DOHH2 (cell line): ENCODE results near the gene COPS8.

Experiments used
- H3F3A ChIP-seq: fragments of 200-600 bp; sonication (generic), shearing (Covaris generic); 2 replicates; pipeline ENCODE4 v1.6.0; 2016; ENCODE audit warnings: antibody characterized with exemption, mild to moderate bottlenecking; ENCODE audit not compliant: control insufficient read depth, insufficient read depth
- H3K27ac ChIP-seq: fragments of 200-600 bp; sonication (generic); 2 replicates; pipeline ENCODE4 v1.5.1; 2014; ENCODE audit warnings: low read depth, mild to moderate bottlenecking, low read length, moderate library complexity
- H3K27me3 ChIP-seq: fragments of 200-600 bp; sonication (generic); 2 replicates; pipeline ENCODE4 v1.6.1; 2014; ENCODE audit warnings: mild to moderate bottlenecking, low read length, mixed read lengths; ENCODE audit not compliant: control insufficient read depth
- H3K36me3 ChIP-seq: fragments of 200-600 bp; sonication (generic); 2 replicates; pipeline ENCODE4 v1.6.1; 2014; ENCODE audit warnings: mild to moderate bottlenecking, low read length, moderate library complexity, mixed read lengths; ENCODE audit not compliant: control insufficient read depth
- H3K4me1 ChIP-seq: fragments of 200-600 bp; sonication (generic); 2 replicates; pipeline ENCODE4 v1.6.1; 2014; ENCODE audit warnings: mild to moderate bottlenecking, low read length, mixed read lengths; ENCODE audit not compliant: control insufficient read depth
- H3K4me2 ChIP-seq: fragments of 200-600 bp; sonication (generic); 2 replicates; pipeline ENCODE4 v1.6.0; 2014; ENCODE audit warnings: mild to moderate bottlenecking, low read length, moderate library complexity
- H3K4me3 ChIP-seq: fragments of 200-600 bp; sonication (generic); 2 replicates; pipeline ENCODE4 v1.5.1; 2014; ENCODE audit warnings: mild to moderate bottlenecking, low read length, mixed read lengths
- H3K79me2 ChIP-seq: fragments of 200-600 bp; sonication (generic); 2 replicates; pipeline ENCODE4 v1.6.1; 2014; ENCODE audit warnings: mild to moderate bottlenecking, low read length, mixed read lengths; ENCODE audit not compliant: control insufficient read depth
- H3K9me2 ChIP-seq: fragments of 200-600 bp; sonication (generic); replicated peaks from 2 replicates; pipeline ENCODE4 v1.6.1; 2014; ENCODE audit warnings: mild to moderate bottlenecking, low read length, mixed read lengths; ENCODE audit not compliant: control insufficient read depth
- H3K9me3 ChIP-seq: fragments of 200-600 bp; sonication (generic); 2 replicates; pipeline ENCODE4 v1.6.1; 2014; ENCODE audit warnings: antibody characterized with exemption, low read length, mixed read lengths; ENCODE audit not compliant: control insufficient read depth, insufficient read depth
- H4K20me1 ChIP-seq: fragments of 200-600 bp; sonication (generic); 2 replicates; pipeline ENCODE4 v1.6.0; 2014; ENCODE audit warnings: low read depth, mild to moderate bottlenecking, antibody characterized with exemption, low read length, moderate library complexity; ENCODE audit not compliant: control insufficient read depth, insufficient read depth
- EZH2phosphoT487 ChIP-seq: fragments of 200-600 bp; sonication (generic); IDR thresholded peaks from 2 replicates; pipeline ENCODE4 v1.6.1; 2017; ENCODE audit warnings: borderline replicate concordance, mild to moderate bottlenecking, antibody characterized with exemption, low read length, moderate library complexity, mixed read lengths
- TF ChIP-seq, protein P1 (sequence below): fragments of 200-600 bp; sonication (generic); IDR thresholded peaks from one replicate; pipeline ENCODE4 v1.5.1; 2014; ENCODE audit warnings: antibody characterized with exemption, mild to moderate bottlenecking, low read depth, low read length; ENCODE audit not compliant: poor library complexity, severe bottlenecking

Gene COPS8

DNA sequence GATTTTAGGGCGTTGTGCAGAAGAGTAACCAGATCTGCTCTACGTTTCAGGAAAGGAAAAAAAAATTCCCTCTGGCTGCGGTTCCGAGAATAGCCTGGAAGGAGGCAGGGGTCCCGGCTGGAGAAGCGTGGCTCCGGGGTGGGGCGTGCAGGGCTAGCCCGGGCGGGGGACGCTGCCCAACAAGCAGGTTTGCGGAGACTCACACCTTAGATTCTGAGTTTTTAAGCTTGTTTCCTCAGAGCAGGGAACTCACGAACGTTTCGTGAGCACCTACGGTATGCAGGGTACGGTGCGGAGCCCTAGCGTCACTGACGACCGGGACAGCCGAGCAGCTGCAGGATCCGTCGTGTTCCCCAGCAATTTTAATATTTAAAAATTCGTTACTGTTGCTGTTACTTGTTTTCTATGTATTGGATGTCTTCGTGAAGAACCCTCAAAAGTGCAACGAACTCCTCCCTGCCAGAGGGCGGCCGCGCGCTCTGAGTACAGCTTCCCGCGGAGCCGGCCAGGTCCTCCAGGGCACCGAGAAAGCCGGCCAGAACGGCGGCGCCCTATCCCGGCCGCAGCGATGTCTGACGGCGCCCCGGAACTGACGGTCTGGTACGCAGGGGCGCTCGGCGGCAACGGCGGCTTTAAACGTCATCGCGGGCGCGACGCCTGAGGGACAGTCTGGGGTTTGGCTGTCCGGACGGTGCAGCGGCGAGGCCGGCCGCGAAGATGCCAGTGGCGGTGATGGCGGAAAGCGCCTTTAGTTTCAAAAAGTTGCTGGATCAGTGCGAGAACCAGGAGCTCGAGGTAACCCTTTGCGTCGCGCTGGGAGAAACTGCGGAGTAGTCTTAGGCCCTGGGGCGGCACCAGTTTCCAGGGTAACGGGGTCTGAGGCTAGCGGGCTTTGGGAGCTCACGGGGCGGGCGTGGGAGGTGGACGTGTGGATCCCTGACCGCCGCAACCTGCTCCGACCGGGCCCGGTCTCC is at the start of gene COPS8:
Gene COPS8 (plus strand): TSS at position 642 of the 974 bp plus-strand sequence. CDS start 76 bp downstream, at position 718.
- peak within 1 kb of the TSS; percentile 85 for H3K4me2 ChIP-seq
- peaks cover 58% of the 10 kb centered on the region for H3K79me2 ChIP-seq
- H3K27ac ChIP-seq: peak within 1 kb of the TSS; percentile 74
- no peaks in the 10 kb centered on the region for H3K27me3 ChIP-seq
- TF ChIP-seq, protein P1, sequence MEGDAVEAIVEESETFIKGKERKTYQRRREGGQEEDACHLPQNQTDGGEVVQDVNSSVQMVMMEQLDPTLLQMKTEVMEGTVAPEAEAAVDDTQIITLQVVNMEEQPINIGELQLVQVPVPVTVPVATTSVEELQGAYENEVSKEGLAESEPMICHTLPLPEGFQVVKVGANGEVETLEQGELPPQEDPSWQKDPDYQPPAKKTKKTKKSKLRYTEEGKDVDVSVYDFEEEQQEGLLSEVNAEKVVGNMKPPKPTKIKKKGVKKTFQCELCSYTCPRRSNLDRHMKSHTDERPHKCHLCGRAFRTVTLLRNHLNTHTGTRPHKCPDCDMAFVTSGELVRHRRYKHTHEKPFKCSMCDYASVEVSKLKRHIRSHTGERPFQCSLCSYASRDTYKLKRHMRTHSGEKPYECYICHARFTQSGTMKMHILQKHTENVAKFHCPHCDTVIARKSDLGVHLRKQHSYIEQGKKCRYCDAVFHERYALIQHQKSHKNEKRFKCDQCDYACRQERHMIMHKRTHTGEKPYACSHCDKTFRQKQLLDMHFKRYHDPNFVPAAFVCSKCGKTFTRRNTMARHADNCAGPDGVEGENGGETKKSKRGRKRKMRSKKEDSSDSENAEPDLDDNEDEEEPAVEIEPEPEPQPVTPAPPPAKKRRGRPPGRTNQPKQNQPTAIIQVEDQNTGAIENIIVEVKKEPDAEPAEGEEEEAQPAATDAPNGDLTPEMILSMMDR: peak; percentile 46
- TF ChIP-seq EZH2phosphoT487: no peak
- H3K4me3 ChIP-seq: peak within 1 kb of the TSS; percentile 98
- H4K20me1 ChIP-seq: peaks cover 3% of the 10 kb centered on the region; the same call in 1 of the 2 replicates
- no peaks in the 10 kb centered on the region for H3K9me2 ChIP-seq
- H3K4me1 ChIP-seq: peaks cover 24% of the 10 kb centered on the region
- H3K9me3 ChIP-seq: no peaks in the 10 kb centered on the region
- H3F3A ChIP-seq: no peaks in the 10 kb centered on the region
- peaks cover 32% of the 10 kb centered on the region for H3K36me3 ChIP-seq

DNA sequence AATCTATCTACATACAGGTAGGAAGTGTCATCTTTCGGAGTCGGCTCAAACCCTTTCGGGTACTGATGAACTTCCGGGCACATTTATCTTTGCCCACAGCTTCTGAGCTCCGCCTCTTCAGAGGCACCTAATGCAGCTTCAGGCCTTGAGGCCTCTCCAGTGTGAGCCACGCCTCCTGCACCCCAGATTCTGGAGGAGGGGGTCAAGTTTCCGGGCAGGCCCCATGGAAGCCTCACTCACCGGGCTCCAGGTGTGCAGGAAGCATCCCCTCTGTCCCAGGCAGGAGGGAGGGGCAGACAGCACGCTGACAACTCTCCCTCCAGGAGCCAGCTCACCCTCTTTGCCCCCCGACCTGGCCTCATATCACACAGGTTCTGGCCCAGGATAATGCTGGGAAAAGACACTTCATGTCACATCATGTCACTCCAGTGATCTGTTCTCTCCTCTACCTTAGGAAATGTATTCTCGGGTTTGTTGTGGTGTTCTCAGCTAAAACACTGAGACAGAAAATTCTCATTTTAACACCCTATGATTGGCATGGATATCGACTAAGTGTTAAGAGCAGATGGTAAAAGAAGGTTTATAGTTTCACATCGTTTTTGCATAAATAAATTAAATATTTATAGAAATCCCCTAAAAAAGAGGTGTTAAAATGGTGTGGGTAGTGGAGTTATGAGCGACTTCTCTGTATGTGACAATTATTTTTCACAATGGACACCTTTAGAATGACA is 46.2 kb upstream of the COPS8 start:
- no peaks in the 10 kb centered on the region for H3K9me2 ChIP-seq
- no peak overlapping the region for H3K27ac ChIP-seq
- H3K27me3 ChIP-seq: no peaks in the 10 kb centered on the region
- TF ChIP-seq EZH2phosphoT487: no peak
- TF ChIP-seq, protein P1: no peak
- no peaks in the 10 kb centered on the region for H3K36me3 ChIP-seq
- no peak overlapping the region for H3K4me3 ChIP-seq
- H3K9me3 ChIP-seq: no peaks in the 10 kb centered on the region
- H4K20me1 ChIP-seq: no peaks in the 10 kb centered on the region
- no peak overlapping the region for H3K4me2 ChIP-seq
- no peaks in the 10 kb centered on the region for H3K79me2 ChIP-seq
- H3K4me1 ChIP-seq: no peaks in the 10 kb centered on the region
- H3F3A ChIP-seq: no peaks in the 10 kb centered on the region

DNA sequence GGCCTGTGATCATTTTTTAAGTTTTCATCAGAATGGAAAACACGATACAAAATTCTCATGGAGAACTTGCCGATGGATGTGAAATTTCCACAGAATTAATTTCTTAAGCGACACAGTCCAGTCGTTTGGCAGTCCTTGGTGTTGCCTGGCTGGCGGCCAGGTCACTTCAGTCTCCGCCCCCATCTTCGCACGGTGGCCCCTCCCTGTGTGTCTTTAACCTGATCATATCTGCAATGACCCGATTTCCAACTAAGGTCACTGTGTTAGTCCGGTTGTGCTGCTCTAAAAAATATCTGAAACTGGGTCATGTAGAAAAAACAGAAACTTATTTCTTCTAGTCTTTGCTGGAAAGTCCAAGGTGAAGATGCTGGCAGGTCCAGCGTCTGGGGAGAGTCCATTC is 44.5 kb upstream of the COPS8 start:
- Histone ChIP-seq H3K9me3 (no peaks in the 10 kb centered on the region), H3K79me2 (no peaks in the 10 kb centered on the region), H3K4me3 (no peak overlapping the region), H4K20me1 (no peaks in the 10 kb centered on the region), H3K4me1 (no peaks in the 10 kb centered on the region), H3K27me3 (no peaks in the 10 kb centered on the region), H3K4me2 (no peak overlapping the region), H3F3A (no peaks in the 10 kb centered on the region), H3K36me3 (no peaks in the 10 kb centered on the region), H3K9me2 (no peaks in the 10 kb centered on the region), H3K27ac (no peak overlapping the region)
- TF ChIP-seq, protein P1: no peak
- no peak for TF ChIP-seq EZH2phosphoT487
